ENCODE data around the gene FBXO5.

DNA sequence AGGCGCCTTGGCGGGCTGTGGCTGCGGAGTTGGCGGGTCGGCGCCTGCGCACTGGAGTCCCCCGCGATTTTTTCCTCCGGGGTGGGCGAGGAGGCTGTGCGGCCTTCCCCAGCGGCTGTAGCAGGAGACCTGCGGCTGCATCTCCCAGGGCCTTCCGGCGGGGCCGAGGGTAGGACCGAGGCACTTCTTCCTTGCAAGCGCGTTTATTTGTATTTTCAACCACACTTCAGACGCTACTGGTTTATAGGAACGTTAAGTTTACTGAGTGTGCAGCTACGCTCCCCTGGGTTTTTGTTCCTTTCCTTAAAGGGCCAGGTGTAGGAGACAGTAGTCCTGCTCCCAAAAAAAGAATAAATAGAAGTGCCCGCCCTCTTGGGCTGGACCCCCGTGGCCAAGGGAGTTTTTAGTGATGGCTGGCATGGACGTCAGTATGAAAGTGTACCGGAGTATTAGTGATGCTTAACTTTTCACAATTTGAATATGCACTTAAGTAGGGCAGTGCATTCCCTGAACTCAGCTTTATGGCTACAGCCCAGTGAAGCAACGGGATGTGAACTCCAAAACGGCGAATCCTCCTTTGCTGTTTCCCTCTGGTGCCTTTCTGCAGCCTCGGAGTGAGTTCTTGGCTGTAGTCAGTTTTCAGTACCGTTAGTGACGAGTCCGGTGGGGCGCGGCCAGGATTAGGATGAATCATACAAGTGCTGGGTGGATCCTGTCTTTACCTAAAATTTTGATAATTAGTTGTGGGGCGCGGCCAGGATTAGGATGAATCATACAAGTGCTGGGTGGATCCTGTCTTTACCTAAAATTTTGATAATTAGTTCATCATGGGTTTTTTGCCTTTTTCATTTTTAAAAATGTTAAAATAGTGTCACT is 1.0 kb upstream of the FBXO5 start:
- TF ChIP-seq EZH2 (IDR thresholded peaks at IDR 0.05; ENCODE audit: insufficient read depth, poor library complexity, severe bottlenecking) (no peak), EZH2phosphoT487 (IDR thresholded peaks at IDR 0.05; ENCODE audit: insufficient read depth, low read depth) (no peak)

Data from GM23248 (cell line).